HG02571 (cell line): Measurements from ENCODE around the gene RTL10.

Experiments used
- ATAC-seq: cut with Tn5 transposase; IDR thresholded peaks from one replicate; pipeline ENCODE4 v1.9.1; 2021; ENCODE audit warnings: mild to moderate bottlenecking, moderate library complexity; ENCODE audit not compliant: unreplicated experiment

Gene RTL10

DNA sequence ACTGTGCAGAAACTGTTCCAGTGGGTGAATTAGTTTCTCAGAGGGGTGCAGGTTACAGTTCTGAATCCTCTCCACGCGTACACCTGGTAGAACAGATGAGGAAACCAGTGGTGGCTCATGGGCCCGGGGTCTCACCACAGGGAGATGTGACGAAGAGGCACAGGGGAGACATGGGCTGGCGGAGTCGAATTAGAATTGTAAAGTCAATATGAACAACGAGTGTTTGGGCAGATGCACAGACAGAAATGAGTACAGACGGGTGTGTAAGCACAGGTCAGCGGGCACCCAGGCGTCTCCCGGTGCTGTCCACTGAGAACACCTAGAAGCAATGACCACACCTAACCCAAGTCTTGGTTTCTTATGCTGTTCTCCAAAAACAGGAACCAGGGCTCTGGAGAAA lies 41.8 kb downstream of the RTL10 start:
- ATAC-seq, result no peak

DNA sequence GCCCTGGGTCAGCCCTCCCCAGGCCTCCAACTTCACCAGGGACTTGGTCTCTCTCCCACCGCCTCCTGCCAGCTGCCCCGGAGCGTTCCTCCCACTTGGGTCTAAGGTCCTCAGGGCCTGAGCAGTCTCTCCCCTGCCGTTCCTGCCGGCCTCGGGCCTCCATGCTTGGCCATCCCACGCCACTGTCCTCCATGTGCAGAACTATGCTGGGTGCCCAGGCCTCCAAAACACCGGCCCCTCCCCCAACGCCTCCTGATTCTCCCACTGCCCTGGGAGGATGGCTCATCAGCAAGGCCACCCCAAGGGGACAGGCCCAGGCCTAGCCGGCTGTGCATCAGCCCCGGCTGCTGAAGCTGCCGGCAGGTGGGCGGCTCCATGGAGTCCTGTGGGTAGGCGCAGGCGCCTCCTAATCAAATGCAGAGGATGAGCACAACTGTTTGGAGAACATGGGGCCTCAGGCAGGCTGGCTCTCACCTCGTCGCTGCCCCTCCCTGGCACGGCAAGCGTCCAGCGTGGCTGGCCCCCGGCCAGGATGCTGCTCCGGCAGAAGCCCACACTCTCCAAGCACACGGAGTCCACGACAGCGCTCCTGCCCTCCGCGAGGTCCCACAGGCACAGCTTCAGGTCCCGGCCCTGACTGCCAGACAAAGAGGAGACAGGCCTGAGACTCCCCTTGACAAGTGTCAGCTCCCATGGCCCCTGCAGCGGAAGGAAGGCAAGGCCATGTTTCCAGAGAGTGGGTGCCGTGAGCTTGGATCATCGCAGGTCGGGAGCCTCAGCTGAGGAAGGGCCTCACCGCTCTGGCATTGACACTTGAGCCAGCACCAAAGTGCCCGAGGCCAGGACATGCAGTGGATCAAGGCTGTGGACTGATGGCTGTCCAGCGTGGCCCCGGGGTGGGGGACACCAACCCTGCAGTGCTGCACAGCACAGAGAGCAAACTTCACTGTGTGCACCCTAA lies 42.6 kb downstream of the RTL10 start:
- no peak for ATAC-seq

DNA sequence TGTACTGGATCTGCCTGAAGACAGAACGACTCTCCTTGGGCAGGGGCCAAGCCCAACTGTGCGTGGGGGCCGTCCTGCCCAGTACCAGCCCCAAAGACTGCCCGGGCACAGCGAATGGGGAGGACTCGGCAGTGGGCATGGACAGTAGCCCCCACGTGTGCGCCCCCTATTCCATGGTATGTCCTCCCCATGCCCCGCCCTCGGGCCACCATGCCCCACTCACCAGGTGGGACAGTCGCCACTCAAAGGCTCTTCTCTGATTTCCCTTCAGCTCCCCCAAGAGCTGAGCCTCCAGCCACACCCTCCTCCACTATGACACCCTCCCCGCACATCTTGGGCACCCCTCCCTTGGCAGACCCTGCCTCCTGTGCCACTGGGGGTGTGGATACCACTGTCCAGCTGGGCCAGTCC lies 43.5 kb downstream of the RTL10 start:
- no peak for ATAC-seq

DNA sequence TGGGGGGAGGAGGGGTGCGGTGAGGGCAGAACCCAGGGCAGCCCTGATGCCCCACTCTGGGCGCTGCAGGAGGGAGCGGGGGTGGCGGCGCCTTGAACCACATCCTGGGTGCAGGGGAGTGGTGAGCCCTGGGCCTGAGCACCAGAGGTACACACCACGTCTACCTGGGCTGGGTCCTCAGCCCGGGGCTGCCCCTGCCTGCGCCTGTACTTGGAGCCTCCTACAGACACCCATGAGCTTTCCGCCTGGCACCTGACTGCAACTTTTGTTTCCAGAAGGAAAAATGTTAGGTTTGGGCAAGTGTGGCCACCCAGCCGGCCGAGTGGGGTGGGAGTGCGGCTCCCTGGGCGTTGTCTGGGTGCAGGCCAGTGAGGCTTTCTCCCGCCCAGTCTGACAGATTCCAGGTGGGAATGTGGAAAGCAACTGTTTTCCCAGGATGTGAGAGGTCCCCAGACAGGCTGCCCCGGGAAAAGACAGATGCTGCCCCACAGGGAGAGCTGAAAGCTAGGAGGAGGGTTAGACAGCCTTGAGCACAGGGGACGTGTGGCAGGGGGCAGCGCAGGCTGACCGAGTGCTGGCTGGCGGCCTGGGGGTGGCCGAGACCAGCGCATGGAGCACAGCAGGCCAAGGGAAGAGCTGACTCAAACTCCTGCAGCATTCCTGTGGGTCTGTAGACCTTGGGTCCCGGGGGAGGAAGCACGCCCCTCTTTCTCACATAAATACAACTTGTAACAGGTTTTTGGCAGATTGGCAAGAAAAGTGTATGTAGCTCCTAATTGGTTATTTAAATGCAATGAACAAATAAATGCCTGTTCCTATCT lies 44.1 kb downstream of the RTL10 start:
- no peak for ATAC-seq

DNA sequence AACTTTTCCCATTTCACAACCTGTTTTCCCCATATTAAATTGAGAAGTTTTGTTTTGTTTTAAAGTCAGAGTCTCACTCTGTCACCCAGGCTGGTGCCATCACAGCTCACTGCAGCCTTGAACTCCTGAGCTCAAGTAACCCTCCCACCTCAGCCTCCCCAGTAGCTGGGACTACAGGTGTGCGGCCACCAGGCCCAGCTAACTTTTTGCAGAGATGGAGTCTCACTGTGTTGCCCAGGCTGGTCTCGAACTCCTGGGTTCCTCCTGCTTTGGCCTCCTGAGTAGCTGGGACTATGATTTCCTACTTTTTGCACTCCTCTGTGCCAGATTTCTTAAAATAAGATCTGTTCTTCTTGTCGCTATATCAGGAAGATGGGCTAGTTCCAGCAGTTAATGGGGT lies 44.9 kb downstream of the RTL10 start:
- ATAC-seq, result no peak

GRCh38 chr22:19808873-19809478 lies 45.7 kb downstream of the RTL10 start:
- no peak for ATAC-seq

- no peak for ATAC-seq
Observed at GRCh38 chr22:19807914-19808872, 46.5 kb downstream of the RTL10 start.

DNA sequence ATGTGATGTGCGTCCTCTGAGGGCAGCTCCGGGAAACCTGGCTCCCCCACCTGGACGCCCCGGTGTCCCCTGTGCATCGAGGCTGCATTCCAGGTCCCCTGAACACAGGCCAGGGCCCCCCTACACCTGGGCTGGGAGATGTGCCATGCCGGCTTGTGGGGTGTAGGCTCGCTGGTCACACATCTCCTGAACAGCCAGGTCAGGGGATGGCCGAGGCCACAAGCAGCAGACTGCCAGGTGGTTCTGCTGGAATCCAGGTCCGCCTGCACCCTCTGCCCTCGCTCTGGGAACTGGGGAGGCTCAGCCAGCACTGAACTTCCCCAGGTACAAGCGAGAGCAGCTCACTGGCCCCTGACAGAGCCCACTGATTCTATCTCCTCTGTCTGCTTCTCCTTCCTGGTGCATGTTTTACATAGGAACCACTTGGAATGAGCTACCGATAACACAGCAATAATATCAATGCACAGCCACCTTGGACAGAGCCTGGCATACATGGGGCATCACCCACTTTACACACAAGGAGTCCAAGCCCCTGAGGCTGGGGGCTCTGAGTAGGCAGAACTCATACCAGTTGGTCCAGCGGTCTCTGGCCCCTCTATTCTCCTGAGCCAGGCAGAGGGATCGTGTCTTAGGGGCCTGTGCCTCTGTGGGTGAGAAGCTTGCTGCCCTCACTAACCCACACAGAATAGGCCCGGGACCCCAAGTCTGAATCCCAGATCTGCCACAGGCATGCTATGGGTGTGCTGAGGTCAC lies 47.3 kb downstream of the RTL10 start:
- ATAC-seq, result no peak

DNA sequence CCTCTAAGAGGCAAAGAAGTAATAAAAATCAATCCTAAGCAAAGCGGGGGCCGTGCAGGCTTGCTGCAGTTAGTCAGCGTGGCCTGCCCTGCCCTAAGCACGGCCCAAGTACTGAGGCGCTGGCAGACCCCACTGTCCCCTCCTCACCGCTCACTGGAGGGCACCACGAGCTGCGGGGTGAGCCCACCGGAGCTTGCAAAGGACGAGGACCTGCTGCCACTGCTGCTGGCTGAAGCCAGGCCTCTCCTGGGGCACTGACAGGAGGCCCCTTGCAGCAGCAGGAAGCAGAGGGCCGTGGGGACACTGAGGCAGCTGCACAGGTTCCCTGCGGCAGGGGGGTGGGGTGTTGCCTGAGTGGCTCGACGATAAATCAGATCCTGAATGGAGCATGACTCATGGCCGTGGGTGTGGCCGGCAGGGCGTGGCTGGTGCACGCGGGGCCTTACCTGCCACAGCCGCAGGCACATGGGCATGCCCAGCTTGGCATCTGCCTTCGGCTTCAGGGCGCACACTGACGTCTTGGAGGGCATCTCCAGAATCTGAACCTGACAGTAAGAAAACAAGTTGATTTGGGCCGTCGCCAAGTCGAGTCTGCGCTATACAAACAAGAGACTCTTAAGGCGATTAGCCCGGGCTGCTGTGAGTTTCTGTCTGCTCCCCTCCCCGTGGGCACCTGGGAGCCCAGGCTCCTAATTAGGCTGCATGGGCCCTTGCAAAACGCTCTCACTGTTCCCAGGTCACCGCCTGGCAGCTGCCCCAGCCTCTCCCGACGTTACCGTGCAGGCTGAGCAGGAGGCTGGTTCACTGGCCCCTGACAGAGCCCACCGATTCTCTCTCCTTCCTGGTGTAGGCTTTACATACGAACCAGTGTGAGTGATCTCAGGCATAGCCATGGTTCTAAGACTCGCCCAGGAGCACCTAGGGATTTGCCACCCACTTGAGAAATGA lies 48.2 kb downstream of the RTL10 start:
- ATAC-seq, result no peak

GRCh38 chr22:19805821-19806212 lies 48.9 kb downstream of the RTL10 start:
- no peak for ATAC-seq
